ENCODE data around the gene FANCB. TPM values are rescaled to one million over a fixed set of nuclear protein-coding genes. Genes with fewer than 3 reads are reported as not detected.

Gene FANCB
- total RNA-seq, 4 donors from 2014 or later, result 0.68 to 1.9 (median 1.6) TPM; not detected in 1

DNA sequence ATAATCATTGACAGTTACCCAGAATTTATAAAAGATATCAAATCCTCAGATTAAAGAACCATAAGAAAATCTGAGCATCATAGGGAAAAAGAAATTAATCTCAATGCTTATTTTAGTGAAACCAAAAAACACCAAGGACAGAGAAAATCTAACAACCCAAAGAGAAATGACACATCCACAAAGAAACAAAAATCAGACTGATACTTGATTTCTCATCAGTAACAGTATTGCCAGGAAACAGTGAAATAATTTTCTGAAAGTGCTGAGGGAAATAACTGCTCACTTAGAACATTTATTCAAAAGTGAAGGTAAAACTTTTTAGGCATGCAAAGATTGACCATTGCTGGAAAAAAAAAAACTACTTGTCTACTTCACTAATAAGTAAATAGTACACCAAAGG lies 11.0 kb upstream of the FANCB start:
- in situ Hi-C loops (cut with MboI; ENCODE audit: low pct_ligation_motif_present in 1 of 4, low pct_unique_long_range_greater_than_20kb in 1 of 4, low sequenced_read_pairs in 3 of 4) (no loop called here), intact Hi-C loops (cut with DNase I; ENCODE audit: low total_unique reads) (no loop called here)
- TF ChIP-seq POLR2A (IDR thresholded peaks at IDR 0.05), result no peak
- no peak for TF ChIP-seq EP300 (IDR thresholded peaks at IDR 0.05; ENCODE audit: low read depth)
- no peak for TF ChIP-seq POLR2AphosphoS5 (IDR thresholded peaks at IDR 0.05)
- no peak for TF ChIP-seq CTCF (IDR thresholded peaks at IDR 0.05)
- DNase-seq, result no peak
- Histone ChIP-seq H3K4me3 (no peak overlapping the region), H3K36me3 (no peaks in the 10 kb centered on the region), H3K27me3 (no peaks in the 10 kb centered on the region), H3K9me3 (no peaks in the 10 kb centered on the region), H3K4me1 (no peaks in the 10 kb centered on the region), H3K27ac (no peak overlapping the region)

DNA sequence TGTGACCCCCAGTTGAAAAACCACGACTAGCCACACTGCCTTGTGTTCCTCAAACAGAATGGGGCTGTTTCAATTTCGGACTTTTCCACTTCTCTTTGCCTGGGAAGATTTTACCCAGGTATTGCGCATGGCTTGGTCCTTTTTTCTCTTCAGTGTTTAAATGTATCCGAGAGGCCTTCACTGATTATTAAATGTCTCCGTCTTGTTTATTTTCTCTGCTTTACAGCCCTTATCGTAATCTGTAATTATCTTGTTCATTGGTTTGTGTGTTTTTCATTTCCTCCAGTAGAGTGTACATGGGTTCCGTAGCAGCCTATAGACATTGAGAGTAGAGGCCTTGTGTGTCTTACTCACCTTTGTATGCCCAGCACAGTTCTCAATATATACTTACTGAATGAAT lies 2.8 kb upstream of the FANCB start:
- Histone ChIP-seq H3K4me1 (peaks cover 0 to 9% (median 3%) of the 10 kb centered on the region in 4 donors), H3K27me3 (no peaks in the 10 kb centered on the region), H3K36me3 (no peaks in the 10 kb centered on the region), H3K9me3 (no peaks in the 10 kb centered on the region), H3K27ac (no peak overlapping the region), H3K4me3 (no peak overlapping the region)
- TF ChIP-seq POLR2AphosphoS5 (IDR thresholded peaks at IDR 0.05) (no peak), EP300 (IDR thresholded peaks at IDR 0.05; ENCODE audit: low read depth) (no peak), CTCF (IDR thresholded peaks at IDR 0.05) (no peak), POLR2A (IDR thresholded peaks at IDR 0.05) (no peak)
- DNase-seq, result no peak
- intact Hi-C loops (cut with DNase I; ENCODE audit: low total_unique reads) (loop anchor here (5.0 kb wide), 1 partner anchor 968 kb away; no protein-coding TSS in a partner anchor), in situ Hi-C loops (cut with MboI; ENCODE audit: low pct_ligation_motif_present in 1 of 4, low pct_unique_long_range_greater_than_20kb in 1 of 4, low sequenced_read_pairs in 3 of 4) (no loop called here)
- WGBS, 2 donors (ENCODE audit: low coverage in 1 of 2), result 67 to 69% methylated on average over 4 to 7 of the region's 7 CpGs

DNA sequence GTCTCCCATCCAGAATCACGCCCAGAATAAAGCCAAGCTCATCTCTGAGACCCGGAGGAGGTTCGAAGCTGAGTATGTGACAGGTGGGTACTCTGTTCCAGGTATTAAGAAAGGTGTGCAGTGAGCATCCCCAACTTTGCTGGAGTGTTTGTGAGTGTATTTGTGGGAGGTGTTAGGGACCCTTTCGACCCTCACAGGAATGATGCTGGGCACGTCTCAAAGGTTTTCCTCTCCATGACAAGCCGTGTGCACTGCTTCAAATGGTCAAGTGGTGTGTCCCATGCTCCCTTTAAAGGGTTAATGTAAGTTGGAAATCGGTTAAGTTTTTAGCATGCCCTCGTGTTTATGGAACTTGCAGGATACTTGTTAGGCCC lies 794 bp upstream of the FANCB start:
- 33% methylated on average over 8 of the region's 8 CpGs; no CpG with 5 or more reads in 1 of the 2 donors for WGBS, 2 donors (ENCODE audit: low coverage in 1 of 2)
- TF ChIP-seq POLR2A (IDR thresholded peaks at IDR 0.05) (no peak), CTCF (IDR thresholded peaks at IDR 0.05) (no peak), EP300 (IDR thresholded peaks at IDR 0.05; ENCODE audit: low read depth) (no peak), POLR2AphosphoS5 (IDR thresholded peaks at IDR 0.05) (no peak)
- Histone ChIP-seq H3K36me3 (no peaks in the 10 kb centered on the region), H3K4me1 (peaks cover 0 to 9% (median 3%) of the 10 kb centered on the region in 4 donors), H3K27me3 (no peaks in the 10 kb centered on the region), H3K4me3 (peak overlapping the region; percentile 59 to 86 (median 70)), H3K27ac (peak overlapping the region; percentile 82 to 88 (median 86)), H3K9me3 (no peaks in the 10 kb centered on the region)
- intact Hi-C loops (cut with DNase I; ENCODE audit: low total_unique reads), result no loop called here
- in situ Hi-C loops (cut with MboI; ENCODE audit: low pct_ligation_motif_present in 1 of 4, low pct_unique_long_range_greater_than_20kb in 1 of 4, low sequenced_read_pairs in 3 of 4), result no loop called here
- DNase-seq, result no peak

- peak overlapping the region in 3 of 4 donors; percentile 44 to 86 (median 63) for H3K4me3 ChIP-seq
- WGBS, 2 donors (ENCODE audit: low coverage in 1 of 2), result 39 to 40% methylated on average over 2 to 7 of the region's 7 CpGs
- no peak for TF ChIP-seq POLR2AphosphoS5 (IDR thresholded peaks at IDR 0.05)
- TF ChIP-seq CTCF (IDR thresholded peaks at IDR 0.05), result no peak
- TF ChIP-seq EP300 (IDR thresholded peaks at IDR 0.05; ENCODE audit: low read depth), result no peak
- no peak for TF ChIP-seq POLR2A (IDR thresholded peaks at IDR 0.05)
- no peaks in the 10 kb centered on the region for H3K36me3 ChIP-seq
- H3K27ac ChIP-seq, result peak overlapping the region in 3 of 4 donors; percentile 56 to 82 (median 71)
- in situ Hi-C loops (cut with MboI; ENCODE audit: low pct_ligation_motif_present in 1 of 4, low pct_unique_long_range_greater_than_20kb in 1 of 4, low sequenced_read_pairs in 3 of 4), result no loop called here
- H3K9me3 ChIP-seq, result no peaks in the 10 kb centered on the region
- H3K27me3 ChIP-seq, result no peaks in the 10 kb centered on the region
- H3K4me1 ChIP-seq, result peaks cover 0 to 9% (median 3%) of the 10 kb centered on the region in 4 donors
- intact Hi-C loops (cut with DNase I; ENCODE audit: low total_unique reads), result no loop called here
- DNase-seq, result no peak
Measured at GRCh38 chrX:14872355-14872754, 514 bp downstream of the FANCB start.
